Measurements from ENCODE around the gene LYZL6.
"Not testable (repeated sequence)": the region's sequence is repeated elsewhere in the genome, so short reads cannot be mapped to it uniquely, and the experiment has no call there.

LYZL6 gene

DNA sequence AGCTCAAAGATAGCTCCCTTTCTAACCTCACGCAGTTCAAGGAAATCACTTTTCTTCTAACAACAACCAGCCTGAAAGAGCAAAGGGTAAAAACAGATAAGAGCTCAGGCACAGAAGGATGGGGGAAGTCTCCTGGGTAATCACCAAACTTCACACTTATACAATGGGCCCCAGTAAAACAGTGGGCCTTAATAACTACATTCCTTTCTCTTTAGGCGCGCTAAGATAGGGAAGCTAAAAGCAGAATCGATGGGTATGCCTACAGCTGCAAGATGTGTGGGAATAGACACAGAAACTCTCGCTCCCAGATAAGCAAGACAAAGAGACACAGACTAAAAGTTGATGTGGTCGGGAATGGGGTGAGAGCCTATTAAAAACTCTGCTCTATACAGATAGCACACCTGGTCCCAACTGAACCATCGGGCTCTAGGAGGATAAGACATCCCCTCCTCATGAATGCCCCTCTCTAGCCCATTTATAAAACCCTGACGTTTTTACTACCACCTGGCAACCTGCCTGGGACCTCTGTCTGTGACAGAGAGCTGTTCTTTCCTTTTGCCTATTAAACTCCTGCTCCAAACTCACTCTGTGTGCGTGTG lies 826 bp downstream of the LYZL6 start:
- FAIRE-seq = no peak

- not testable (repeated sequence) for FAIRE-seq
These were observed 5.0 kb downstream of the LYZL6 start for GRCh38 chr17:35938492-35938891.

DNA sequence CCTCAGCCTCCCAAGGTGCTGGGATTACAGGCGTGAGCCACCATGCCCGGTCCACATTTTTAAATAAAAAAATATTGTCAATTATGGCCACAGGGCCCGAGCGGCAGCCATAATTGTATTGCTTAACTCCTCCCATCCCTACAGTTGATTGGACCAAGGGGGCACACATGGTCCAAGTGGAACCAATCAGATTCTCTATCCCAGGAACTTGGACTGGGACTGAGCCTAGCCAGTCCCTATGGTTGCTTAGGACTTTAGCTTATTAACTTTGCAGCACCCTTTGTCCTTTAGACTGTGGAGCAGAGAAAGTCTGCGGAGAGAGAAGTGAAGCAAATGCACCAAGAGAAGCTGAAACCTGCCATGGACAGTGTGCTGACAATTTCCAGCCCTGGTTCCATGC lies 7.5 kb downstream of the LYZL6 start:
- no peak for FAIRE-seq

DNA sequence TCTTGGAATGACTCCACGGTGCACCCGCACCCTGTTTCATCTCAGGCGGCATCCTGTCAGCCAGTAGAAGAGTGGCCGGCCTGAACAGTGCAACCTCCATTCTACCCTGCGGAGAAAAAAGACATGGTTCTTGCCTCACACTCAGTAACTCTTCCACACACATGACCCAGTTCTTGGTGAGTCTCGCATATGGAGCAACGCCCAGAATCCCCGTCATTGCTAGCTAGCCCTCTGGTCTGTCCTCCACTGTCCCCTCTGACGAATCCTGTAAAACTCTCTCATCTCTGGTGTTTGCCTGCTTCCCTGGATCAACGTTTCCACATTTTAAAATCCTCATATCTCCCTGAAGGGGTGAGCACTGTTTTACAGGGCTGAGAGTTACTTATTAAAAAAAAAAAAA lies 8.8 kb downstream of the LYZL6 start:
- no peak for FAIRE-seq

DNA sequence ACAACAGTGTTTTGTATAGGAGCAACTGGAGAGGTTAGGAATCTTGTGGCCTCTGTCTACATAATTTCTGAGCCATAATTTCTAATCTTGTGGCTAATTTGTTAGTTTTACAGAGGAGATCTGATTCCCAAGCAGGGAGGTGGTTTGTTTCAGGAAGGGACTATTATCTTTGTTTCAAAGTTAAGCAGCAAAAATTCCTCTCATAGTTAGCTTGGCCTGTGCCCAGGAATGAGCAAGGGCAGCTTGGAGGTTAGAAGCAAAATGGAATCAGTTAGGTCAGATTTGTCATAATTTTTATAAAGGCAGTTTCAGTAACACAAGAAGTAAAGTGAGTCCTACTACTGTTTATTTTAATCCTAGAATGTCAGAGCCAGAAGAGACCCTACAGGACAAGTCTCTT lies 10.9 kb downstream of the LYZL6 start:
- FAIRE-seq = no peak

DNA sequence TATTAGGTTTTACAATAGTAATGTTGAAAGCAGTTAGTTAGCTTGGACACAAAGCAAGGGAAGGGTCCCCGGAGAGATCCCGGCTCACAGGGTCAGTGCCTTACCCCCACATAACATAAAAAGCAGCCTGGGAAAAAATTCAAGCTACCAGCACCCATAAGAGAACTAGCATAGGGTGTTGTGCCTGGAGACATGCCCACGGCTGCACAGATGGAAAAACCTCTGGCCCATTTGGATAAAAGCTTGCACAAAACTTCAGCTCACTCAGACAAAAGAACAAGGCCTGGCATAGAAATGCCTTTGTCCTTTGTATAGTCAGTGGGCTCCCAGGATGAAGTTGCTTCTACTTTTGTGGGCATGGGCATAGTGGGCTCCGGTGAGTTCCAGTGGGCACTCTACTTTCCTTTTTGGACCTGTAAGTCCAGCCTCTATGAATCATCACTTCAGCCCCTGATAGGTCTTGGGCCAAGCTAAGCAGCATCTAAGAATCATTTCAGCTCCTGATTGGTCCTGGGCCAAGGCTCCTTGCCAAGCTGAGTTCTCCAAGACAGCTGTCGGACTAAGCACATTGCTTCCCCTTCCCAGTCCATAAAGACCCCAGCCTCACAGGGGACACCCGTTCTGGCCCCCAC lies 11.6 kb downstream of the LYZL6 start:
- no peak for FAIRE-seq

GRCh38 chr17:35930211-35931065 lies 13.1 kb downstream of the LYZL6 start, which contains the start of gene RDM1:
Gene RDM1, minus strand, starts transcription at chr17:35930773. Its CDS starts 46 bp downstream, at chr17:35930727.
- no peak for FAIRE-seq

- no peak for FAIRE-seq
These were observed 15.8 kb downstream of the LYZL6 start for GRCh38 chr17:35927714-35928113.

GRCh38 chr17:35923609-35924114 lies 19.9 kb downstream of the LYZL6 start:
- FAIRE-seq = no peak

DNA sequence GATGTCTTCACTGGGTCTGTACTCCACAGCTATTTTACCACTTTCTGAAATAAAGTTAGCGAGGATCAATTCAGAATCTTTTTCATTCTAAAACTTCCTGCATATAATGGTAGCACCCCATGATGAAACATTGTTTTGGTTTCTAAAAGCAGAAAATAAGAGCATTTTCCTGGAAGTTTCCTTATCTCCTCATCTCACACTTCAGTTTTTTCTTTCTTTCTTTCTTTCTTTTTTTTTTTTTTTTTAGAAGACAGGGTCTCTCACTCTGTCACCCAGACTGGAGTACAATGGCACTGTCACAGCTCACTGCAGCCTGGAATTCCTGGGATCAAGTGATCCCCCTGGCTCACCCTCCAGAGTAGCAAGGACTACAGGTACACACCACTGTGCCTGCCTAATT lies 23.3 kb downstream of the LYZL6 start:
- FAIRE-seq = no peak

DNA sequence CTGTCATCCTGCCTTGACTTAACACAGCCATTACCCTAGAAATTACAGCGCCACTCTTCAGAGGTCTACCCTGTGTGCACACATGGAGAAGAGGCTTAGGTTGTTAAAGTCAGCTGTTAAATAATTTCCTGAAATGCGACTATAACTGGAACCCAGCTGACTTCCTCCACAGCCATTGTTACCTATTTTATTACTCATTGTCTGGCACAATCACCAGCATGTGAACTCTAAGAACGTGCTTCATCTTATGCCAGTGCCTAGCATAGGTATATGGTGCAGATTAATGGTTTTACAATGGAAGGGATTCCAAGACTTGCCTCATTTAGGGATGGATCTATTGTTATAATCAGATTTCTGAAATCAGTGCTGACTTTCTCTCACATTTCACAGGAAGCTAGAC lies 24.8 kb downstream of the LYZL6 start:
- FAIRE-seq = no peak

DNA sequence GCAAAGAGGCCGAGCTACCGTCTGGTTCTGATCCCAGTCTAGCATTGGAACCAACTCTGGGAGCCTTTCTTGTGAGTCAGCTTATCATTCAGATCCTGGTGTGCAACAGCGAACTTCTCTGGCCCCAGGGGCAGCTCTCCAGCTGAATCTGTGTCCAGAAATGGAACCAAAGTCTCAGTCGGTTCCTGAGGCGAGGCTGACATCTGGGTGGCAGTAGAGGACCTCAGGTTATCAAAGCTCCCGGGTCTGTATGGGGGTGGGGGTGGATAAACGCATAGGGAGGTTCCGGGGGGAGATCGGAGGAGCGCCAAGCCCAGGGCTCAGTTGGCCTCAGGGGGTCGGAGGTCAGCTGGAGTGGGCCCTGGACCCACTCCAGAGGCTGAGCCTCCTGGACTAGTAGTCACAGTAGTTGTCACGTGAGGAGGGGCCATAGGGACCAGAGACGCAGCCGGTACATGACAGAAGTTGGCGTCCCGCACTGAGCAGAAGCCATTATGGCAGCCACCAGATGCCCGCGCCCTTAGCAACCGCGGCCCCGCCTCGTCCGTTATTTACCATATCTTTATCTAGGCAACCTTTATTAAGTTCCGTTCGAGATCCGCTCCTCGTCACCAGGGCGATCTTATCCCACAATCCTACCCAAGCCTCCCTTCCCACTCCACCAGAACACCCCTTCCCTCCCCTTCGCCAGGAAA lies 25.8 kb downstream of the LYZL6 start:
- no peak for FAIRE-seq

GRCh38 chr17:35915153-35915964 lies 28.2 kb downstream of the LYZL6 start:
- no peak for FAIRE-seq

DNA sequence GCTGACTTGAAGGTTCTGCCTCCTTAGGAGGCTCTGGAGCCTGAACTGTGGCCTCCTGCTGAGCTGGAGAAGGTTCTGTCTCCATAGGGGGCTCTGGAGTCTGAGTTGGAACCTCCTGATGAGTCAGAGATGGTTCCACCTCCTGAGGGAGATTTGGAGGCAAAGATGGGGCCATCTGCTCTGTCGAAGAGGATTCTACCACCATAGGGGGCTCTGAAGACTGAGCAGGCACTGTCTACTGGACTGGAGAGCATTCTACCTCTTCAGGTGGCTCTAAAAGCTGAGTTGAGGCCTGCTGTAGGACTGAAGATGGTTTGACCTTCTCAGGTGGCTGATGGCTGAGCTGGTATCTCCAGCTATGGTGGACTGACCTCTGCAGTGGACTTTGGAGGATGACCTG lies 29.2 kb downstream of the LYZL6 start:
- no peak for FAIRE-seq

DNA sequence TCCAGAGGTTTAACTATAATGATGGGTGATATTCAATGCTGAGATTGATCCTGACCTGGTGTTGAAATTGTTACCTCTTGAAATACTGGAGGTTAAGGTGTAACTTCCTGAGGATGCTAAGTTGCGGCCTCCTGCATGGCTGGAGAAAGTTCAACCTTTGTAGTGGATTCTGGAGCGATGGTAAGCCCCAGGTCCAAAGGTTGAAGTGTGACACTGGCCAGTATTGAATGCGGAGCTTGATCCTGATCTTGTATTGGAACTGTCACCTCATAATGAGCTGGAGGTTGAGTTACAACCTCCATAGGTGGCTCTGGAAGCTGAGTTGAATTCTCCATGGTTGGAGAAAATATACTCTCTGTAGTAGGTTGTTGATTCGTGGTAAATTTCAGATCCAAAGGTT lies 29.9 kb downstream of the LYZL6 start:
- FAIRE-seq = no peak

DNA sequence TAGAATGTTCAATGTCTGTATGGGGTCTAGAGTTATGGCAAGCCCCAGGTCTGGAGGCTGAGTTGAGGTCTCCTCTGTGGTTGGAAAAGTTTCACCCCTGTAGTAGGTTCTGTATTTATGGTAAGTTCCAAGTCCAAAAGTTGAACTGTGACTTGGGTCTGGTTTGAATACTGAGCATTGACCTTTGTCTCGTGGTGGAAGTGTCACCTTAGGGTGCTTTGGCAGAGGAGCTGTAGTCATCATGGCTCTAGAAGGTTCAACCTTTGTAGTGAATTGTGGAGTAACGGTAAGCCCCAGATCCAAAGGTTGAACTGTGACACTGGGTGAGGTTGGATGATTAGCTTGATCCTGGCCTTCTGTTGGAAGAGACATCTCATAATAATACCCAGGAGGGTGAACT lies 30.6 kb downstream of the LYZL6 start:
- no peak for FAIRE-seq

- FAIRE-seq = no peak
These were observed 31.1 kb downstream of the LYZL6 start for GRCh38 chr17:35912339-35912912.

- no peak for FAIRE-seq
These were observed 34.1 kb downstream of the LYZL6 start for GRCh38 chr17:35909408-35909807.

- no peak for FAIRE-seq
These were observed 35.8 kb downstream of the LYZL6 start for GRCh38 chr17:35907691-35908090.

- FAIRE-seq = no peak
These were observed 36.4 kb downstream of the LYZL6 start for GRCh38 chr17:35906926-35907637.
